HG02840 (cell line): ENCODE measurements around the gene MACROH2A2.
"Not testable (repeated sequence)": the region's sequence is repeated elsewhere in the genome, so short reads cannot be mapped to it uniquely, and the experiment has no call there.

Experiments
- ATAC-seq: cut with Tn5 transposase; IDR thresholded peaks from one replicate; pipeline ENCODE4 v1.9.1; 2021; ENCODE audit warnings: mild to moderate bottlenecking, moderate library complexity, moderate number of reproducible peaks; ENCODE audit not compliant: unreplicated experiment, low FRiP score

MACROH2A2 gene

DNA sequence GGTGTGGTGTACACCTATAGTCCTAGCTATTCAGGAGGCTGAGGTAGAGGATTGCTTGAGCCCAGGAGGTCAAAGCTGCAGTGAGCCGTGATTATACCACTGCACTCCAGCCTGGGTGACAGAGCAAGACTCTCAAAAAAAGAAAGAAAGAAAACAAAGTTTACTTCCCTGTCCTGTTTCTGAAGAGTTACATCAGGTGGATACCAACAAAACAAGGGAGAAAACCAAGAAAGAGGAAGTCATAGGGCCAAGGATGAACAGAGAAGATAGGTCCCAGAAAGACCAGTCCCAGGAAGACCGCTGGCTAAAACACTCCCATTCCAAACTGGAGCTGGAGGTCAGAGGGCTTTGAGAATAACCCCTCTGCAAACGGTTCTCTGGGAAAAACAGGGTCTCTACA, 13.5 kb downstream of the MACROH2A2 start:
- ATAC-seq, result no peak

DNA sequence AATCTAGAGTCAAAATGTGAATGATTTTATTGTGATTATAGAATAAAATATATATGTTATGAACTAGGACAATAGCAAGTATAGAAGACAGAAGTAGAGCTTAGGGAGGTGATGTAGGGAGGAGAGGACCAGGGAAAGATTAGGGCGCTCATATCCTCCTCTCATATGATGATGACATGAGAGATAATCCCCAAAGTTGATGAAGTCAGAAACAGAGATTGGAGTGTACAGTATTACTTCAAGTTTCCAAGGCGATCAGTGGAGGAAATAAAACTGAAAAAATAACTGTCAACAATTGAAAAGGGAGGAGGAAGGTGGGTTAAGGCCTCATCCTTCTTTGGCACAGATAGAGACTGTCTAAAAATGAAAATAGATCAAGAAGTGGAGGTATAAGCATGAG, 14.9 kb downstream of the MACROH2A2 start:
- no peak for ATAC-seq

DNA sequence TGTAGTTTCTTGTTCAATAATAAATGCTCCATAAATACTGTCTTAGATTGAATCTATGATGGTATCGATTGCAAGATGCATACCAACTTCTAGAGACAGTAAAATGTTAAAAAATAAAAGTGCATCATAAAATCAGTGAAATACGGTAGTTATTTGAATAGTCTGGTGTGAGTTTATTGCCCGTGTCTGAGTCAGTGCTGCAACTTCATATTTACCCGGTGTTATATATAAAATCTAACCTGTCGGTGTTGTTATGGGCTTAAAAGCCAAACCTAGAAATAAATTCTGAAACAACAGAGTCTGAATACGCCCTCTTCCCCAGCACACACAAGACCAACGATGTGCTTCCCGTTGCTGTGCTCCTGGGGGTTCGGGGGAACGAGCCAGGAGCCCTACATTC, 16.3 kb downstream of the MACROH2A2 start:
- ATAC-seq, result no peak

DNA sequence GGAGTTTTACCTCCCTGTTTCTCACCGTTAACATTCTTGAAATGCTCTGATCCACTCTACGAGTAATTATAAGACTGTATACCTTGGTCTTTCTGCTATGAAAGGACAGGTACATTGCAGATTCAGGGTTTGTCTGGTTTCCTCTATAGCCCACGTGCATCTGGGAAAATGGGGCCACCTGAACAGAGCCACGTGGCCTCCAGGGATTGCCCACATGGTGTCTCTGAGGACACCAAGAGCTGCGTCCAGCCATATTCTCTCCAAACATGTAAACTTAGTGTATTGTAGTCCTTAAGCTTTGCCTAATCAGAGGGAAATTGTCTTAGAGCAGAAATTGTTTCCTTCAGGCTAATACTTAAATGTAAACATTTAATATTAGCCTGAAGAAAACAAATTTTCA, 16.7 kb downstream of the MACROH2A2 start:
- no peak for ATAC-seq

DNA sequence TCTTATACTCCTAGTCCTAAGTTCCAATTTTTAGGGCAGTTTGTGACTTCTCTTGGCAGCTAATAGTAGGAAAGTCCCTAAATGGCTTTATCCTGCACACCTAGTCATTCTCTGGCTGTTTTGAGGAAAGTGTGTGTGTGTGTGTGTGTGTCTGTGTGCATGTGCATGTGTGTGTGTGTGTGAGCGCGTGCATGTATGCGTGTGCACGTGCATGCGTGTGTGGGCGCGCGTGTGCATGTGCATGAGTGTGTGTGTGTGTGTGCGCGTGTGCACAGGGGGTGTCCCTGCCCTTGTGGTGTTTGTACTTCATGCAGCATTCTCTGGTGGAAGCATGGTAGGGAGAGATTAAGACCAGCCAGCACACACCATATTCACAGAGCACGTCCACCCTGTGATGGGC, 18.2 kb downstream of the MACROH2A2 start:
- ATAC-seq, result no peak

DNA sequence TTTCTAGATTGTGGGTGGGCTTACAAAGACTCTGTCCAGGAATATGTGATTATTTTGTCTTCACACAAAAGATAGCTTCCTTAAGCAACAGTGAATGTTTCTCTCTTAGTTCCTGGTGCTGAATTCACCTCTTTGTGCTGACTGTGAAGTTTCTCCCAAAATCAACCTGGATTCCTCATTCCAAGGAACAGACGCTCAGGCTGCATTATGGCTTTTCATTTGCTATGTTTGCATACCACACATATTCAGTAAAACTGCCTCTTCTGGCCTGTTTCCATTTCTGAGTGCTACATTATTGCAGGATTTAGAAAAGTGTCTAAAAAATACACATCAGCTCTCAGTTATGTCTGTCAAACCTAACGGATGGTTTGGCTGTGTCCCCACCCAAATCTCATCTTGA, 21.5 kb downstream of the MACROH2A2 start:
- ATAC-seq, result no peak

DNA sequence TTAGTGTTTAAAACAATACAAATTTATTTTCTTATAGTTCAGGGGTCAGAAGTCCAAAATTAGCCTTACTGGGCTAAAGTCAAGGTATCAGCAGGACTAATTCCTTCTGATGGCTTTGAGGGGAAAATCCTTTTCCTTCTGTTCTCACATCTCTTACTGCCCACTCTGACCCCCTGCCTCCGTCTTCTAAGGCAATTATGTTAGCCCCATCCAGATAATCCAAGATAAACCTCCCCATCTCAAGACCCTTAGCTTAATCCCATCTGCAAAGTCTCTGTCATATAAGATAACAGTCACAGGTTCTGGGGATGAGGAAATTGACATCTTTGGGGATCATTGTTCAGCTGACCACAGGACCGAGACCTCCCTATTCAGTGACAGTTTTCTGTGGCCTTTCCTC, 22.3 kb downstream of the MACROH2A2 start:
- no peak for ATAC-seq

DNA sequence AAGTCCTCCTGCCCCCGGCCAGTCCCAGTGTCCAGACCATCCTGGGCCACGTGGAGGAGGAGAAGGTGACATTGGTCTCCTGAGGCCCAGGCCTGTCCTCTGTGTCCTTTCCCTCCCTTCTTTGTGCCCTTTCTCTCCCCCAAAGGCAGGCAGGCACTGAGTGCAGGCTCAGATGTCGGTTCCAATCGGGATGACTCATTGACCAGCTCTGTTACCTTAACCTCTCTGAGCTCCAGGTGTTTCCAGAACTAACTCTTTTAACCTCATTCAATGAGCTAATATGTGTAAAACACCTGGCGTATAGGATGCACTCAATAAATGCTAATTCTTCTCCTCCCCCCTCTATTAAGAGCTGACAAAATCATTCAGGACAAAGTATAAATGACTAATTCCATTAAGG, 25.7 kb downstream of the MACROH2A2 start:
- ATAC-seq, result no peak

DNA sequence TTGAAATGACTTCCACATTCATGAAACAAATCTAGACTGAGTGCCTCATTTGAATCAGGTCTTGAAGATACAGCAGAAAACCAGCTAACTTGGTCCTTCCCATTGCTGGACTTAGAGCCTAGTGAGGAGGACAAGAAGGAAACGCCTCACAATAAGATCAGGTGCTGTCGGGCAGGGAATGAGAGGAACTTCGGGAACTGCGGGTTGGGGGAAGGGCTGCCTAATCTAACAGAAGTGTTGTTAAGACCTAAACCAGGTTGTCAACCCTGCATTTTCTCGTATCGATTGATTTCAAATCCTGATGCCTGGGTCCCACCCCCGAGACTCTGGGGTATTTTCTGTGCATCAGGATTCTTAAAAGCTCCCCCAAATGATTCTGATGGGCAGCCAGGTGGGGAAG, 26.3 kb downstream of the MACROH2A2 start:
- no peak for ATAC-seq

DNA sequence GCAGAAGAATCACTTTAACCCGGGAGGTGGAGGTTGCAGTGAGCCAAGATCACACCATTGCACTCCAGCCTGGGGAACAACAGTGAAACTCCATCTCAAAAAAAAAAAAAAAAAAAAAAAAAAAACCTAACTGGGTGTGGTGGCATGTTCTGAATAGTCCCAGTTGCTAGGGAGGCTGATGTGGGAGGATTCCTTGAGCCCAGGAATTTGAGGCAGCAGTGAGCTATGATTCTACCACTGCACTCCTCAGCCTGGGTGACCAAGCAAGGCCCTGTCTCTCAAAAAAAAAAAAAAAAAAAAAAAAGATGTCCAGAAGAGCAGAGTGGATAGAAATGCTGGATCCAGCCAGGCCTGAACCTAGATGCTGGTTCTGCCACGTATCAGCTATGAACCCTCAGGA, 28.1 kb downstream of the MACROH2A2 start:
- ATAC-seq, result not testable (repeated sequence)

DNA sequence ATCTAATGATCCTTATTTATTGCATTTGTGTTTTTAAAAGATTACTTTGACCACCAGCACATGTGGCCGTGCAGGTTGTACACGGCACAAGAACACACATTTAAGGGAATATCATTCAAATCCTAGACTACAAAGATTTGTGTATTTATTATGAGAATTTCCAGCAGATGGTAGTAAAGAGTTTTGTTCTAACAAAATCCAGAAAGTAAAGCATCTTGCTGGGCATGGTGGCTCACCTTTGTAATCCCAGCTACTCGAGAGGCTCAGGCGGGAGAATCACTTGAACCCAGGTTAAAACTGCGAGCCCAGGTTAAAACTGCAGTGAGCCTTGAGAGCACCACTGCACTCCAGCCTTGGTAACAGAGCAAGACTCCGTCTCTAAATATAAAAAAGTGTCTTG, 31.5 kb downstream of the MACROH2A2 start:
- ATAC-seq, result no peak

DNA sequence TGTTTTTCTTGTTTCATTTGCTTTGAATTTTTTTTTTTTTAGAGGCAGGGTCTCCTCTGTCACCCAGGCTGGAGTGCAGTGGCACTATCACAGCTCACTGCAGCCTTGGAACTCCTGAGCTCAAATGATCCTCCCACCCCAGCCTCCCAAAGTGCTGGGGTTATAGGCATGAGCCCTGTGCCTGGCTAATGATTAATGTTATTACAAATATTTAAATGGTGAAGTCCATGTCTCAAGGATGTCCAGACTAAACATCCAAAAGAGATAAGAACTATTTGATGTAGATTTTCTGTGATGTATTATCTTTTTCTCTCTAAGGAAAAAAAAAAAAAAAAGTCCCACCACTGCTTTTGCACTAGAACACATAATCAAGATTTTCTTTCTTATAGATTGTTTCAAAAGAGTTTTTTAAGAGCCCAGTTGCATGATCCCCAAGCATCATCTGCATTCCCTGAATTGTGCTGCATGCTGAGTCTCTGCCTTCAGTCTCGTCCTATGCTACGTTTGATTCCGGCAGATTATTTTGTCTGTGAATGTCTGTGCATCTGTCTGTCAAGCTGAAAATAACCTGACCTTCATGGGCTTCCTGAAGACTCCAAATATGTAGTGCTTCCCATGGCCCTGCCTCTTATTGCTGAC, 33.4 kb downstream of the MACROH2A2 start:
- no peak for ATAC-seq

DNA sequence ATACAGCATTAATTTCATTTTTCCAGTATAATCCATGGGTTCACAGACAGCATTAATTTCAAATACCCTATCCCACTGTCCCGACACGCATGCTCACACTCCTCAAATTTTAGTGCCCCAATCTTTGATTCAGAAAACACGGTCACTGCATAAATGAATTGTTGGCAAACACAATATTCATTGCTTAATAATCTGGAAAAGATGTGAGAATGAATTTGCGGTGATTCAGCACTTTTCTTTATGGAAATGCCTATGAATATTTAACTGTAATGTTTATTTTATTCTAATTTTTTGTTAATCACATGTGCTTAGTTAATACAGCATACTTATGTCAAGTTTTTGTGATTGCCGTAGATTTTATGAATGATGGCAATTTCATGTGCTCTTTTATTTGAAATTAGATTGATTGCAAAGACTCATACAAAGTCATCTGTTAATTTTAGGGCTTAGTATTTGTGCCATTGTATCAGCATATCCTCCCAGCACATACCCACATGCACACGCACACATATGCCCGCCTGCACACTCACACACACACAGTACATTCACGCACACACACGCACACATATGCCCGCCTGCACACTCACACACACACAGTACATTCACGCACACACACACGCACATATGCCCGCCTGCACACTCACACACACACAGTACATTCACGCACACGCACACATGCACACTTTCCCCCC, 35.1 kb downstream of the MACROH2A2 start:
- ATAC-seq, result no peak

DNA sequence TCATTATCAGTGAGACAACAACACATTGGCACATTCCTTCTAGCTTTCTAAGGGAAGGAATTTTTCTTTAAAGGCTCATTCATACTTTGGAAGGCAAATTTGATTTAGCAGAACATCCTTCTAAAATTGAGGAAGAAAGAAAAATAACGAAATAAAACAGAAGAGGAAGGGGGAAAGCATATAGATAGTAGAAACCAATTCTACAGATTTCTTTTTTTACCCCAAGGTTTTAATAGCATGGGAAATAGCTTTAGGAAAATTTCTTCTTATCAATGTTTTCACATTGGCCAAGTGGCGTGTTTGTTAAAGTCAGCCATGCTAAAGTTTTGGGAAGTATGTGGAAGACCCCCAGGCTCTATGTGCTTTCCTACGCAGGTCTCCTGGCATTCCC, 35.7 kb downstream of the MACROH2A2 start:
- ATAC-seq, result no peak

DNA sequence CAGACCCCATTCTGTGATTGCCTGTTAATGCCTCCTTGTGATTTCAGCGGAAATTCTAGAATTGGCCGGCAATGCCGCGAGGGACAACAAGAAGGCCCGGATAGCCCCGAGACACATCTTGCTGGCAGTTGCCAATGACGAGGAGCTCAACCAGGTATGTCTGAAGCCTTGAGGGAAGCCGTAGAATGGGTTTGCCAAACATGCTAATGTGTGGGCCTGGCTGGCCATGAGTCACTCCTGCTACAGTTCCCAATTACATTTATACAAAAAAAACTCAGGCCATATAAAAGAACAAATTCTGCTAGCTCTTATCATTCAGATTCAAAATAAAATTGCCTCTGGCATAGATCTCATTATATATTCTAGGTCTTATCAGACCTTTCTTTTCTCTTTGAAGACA, 37.4 kb downstream of the MACROH2A2 start:
- no peak for ATAC-seq

DNA sequence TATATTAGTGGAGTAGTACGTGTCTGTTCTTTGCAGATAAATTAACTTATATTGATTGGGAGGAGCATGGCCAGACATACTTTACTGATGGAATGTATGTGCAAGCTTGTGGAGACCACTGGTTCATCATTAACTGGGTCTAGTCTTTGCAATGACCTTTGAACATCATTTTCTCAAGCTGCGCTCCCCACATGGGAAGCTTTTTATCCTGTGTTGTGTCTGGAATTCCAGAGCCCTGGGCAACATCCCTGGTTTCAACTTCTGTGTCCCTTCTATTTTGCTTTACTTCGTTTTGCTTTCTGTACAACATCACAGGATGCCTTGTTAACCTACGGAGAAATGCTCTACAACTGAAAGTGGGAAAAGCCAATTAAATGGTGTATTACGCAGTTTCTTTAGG, 38.3 kb downstream of the MACROH2A2 start:
- no peak for ATAC-seq

DNA sequence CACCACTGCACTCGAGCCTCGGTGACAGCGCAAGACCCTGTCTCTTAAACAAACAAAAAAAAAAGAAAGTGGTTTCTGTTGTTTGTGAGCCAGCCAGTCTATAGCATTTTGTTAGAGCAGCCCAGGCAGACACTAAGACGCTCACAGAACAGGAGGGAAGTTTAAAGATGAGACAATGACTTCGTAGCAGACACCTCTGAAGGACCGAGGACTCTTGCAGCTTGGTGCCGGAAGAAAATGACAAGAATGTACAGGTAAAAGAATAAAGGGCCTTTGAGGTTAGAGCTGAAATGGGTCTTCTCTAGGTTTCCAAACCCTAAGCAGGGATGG, 39.7 kb downstream of the MACROH2A2 start:
- ATAC-seq, result no peak

DNA sequence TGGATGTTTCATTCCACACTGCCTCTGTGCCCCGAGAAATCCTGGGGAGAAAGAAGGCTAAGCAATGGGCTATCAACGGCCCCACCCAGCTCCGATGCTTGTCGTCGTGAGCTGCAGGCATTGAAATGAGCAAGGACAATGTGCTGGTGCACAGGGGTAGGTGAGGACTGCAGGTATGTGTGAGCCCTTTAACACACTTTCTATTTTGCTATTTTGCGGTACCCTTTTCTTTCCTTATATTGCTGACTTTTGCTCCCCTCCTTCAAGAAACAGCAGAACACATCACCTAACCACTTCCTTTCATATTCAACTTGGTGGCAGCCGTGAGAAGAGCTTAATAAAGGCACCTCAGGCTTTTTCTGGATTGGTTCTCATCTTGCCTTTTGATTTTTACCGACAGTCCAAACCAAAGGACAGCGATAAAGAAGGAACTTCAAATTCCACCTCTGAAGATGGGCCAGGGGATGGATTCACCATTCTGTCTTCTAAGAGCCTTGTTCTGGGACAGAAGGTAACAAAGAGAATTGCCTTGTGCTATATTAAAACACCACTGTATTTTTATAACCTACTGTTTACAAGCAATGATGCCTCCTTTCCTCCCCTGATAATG, 40.8 kb downstream of the MACROH2A2 start:
- no peak for ATAC-seq

DNA sequence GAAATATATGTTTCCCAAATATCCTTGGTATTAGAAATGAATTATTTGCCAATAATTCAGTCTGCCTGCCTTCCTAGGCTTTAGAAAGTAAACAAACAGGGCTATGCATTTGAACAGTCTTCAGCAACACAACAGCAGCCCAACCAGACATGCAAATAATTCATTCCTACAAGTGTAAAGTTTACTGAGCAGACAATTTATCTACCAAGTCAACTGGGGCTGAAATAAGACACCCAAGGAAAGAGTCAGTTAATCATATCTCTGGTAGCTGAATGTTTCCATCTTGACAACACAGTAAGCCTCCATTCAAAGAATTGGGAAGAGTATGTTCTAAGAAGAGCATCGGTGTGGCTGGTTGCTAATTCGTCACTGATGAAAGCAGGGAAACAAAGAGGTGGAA, 41.6 kb downstream of the MACROH2A2 start:
- no peak for ATAC-seq

DNA sequence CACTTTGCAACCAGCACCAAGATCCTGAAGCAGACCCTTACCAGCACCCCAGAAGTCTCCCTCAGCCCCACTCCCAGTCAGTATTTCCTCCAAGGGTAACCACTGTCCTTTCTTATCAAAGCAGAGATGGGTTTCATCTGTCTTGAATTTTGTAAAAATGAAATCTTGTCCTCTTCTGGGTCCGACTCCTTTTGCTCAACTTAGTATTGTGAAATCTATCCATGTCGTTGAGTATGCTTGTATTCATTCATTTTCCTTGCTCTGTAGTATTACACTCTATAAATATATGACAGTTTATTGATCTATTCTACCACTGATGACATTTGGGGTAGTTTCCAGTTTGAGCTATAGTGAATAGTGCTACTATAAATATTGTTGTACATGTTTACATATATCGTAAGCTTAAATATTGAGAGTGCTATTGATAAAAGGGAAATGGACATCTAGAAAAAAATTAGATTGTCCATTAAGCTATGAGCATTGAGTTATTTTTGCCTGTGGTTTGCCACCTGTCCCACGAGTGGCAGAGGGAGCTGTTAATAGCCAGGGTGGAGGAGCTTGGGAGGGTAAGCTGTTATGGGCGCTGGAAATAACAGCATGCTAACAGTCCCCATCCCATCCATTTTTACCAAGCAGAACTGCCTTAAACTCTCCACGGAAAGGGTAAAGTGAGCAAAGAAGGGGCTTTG, 43.5 kb downstream of the MACROH2A2 start:
- ATAC-seq, result no peak

DNA sequence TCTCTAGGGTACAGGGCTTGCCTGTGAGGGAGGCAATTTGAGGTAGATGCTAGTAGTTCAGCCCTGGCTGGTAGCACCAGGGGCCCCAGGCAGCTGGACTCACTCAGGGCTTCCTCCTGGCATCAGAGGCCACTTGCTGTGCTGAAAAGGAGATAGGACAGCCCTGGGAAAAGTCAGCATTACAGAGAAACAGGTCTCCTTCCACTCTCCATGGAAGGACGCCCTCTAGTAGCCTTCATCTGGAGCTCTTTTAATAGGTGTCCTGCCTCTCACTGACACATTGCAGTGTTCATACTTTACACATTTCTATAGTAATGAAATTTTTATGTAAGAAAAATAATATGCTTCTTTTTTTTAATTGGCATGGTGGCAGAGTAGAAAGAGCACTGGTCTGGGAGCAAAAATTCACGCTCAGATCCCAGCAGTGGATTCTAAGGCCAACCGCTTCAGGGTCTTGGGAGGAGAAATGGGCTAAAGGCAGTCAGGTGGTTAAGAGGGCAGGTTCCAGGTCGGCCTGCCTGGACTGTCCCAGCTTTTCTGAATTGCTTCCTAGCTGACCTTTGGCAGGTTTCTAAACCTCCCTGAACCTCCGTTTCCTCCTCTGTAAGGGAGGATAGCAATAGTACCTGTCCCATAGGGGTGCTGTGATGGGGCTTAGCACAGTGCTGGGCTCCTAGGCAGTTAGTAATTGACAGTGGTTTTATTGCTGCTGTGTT, 44.2 kb downstream of the MACROH2A2 start:
- no peak for ATAC-seq
